ENCODE results near the gene MTX2.

- no peak for TF ChIP-seq CTCF (IDR thresholded peaks at IDR 0.05; ENCODE audit: insufficient read depth, low read depth, low read length)
- no peak for TF ChIP-seq EZH2 (IDR thresholded peaks at IDR 0.05; ENCODE audit: insufficient read depth, low read length)
These were observed 15.3 kb downstream of the MTX2 start for GRCh38 chr2:176284461-176285049.
